HepG2 (cell line): ENCODE data around the gene MMP19. TPM values are rescaled to one million over a fixed set of nuclear protein-coding genes. Genes with fewer than 3 reads are reported as not detected.

Source experiments
- CHCHD3 ChIP-seq: sonication (generic); formaldehyde crosslinking; IDR thresholded peaks from 2 replicates; pipeline ENCODE4 v1.8.0; 2022; ENCODE audit warnings: mild to moderate bottlenecking, missing genetic modification reagents, moderate library complexity
- FIP1L1 ChIP-seq: fragments of 200-400 bp; formaldehyde crosslinking; IDR thresholded peaks from 2 replicates; pipeline ENCODE4 v1.6.1; 2018; ENCODE audit warnings: low read depth, mild to moderate bottlenecking, low read length, moderate library complexity, borderline replicate concordance; ENCODE audit not compliant: insufficient read depth
- KLF13 ChIP-seq: sonication (generic); formaldehyde crosslinking; IDR thresholded peaks from 2 replicates; pipeline ENCODE4 v1.4.0; 2020; ENCODE audit warnings: mild to moderate bottlenecking, missing genetic modification reagents
- MIER2 ChIP-seq: IDR thresholded peaks from 2 replicates; pipeline ENCODE4 v1.6.1; 2016; ENCODE audit warnings: missing biosample characterization, missing genetic modification reagents
- NPAS2 ChIP-seq: sonication (generic); formaldehyde crosslinking; IDR thresholded peaks from 2 replicates; pipeline ENCODE4 v1.8.0; 2022; ENCODE audit warnings: mild to moderate bottlenecking, missing genetic modification reagents, borderline replicate concordance
- ONECUT2 ChIP-seq: sonication (generic); formaldehyde crosslinking; IDR thresholded peaks from 2 replicates; pipeline ENCODE4 v1.4.0; 2020; ENCODE audit warnings: missing genetic modification reagents
- TEAD3 ChIP-seq: optimal IDR thresholded peaks from 2 replicates; pipeline ENCODE3; 2016; ENCODE audit warnings: borderline replicate concordance
- TP53 ChIP-seq: sonication (generic); formaldehyde crosslinking; conservative IDR thresholded peaks from 2 replicates; pipeline ENCODE4 v1.4.0; 2020; ENCODE audit warnings: missing genetic modification reagents
- XRCC5 ChIP-seq: fragments of 200-400 bp; formaldehyde crosslinking; optimal IDR thresholded peaks from 2 replicates; pipeline ENCODE3; 2017; ENCODE audit warnings: mild to moderate bottlenecking, low read length
- ZBTB21 ChIP-seq: sonication (generic); formaldehyde crosslinking; IDR thresholded peaks from 2 replicates; pipeline ENCODE4 v1.4.0; 2020; ENCODE audit warnings: missing genetic modification reagents
- ZNF101 ChIP-seq: sonication (generic); formaldehyde crosslinking; IDR thresholded peaks from 2 replicates; pipeline ENCODE4 v1.4.0; 2020; ENCODE audit warnings: mild to moderate bottlenecking, low read depth, missing genetic modification reagents, borderline replicate concordance
- ZNF367 ChIP-seq: sonication (generic); formaldehyde crosslinking; IDR thresholded peaks from 2 replicates; pipeline ENCODE4 v1.4.0; 2020; ENCODE audit warnings: missing genetic modification reagents, borderline replicate concordance
- ZNF556 ChIP-seq: sonication (generic); formaldehyde crosslinking; IDR thresholded peaks from 2 replicates; pipeline ENCODE4 v1.4.0; 2020; ENCODE audit warnings: mild to moderate bottlenecking, missing genetic modification reagents, borderline replicate concordance
- ZNF577 ChIP-seq: sonication (generic); formaldehyde crosslinking; IDR thresholded peaks from 2 replicates; pipeline ENCODE4 v1.4.0; 2020; ENCODE audit warnings: mild to moderate bottlenecking, low read depth, missing genetic modification reagents, borderline replicate concordance
- ZNF782 ChIP-seq: sonication (generic); formaldehyde crosslinking; IDR thresholded peaks from 2 replicates; pipeline ENCODE4 v1.4.0; 2020; ENCODE audit warnings: missing genetic modification reagents, mild to moderate bottlenecking, borderline replicate concordance
- ZNF816 ChIP-seq: sonication (generic); formaldehyde crosslinking; IDR thresholded peaks from 2 replicates; pipeline ENCODE4 v1.8.0; 2022; ENCODE audit warnings: missing genetic modification reagents, mild to moderate bottlenecking, borderline replicate concordance
- ZNF891 ChIP-seq: sonication (generic); formaldehyde crosslinking; IDR thresholded peaks from 2 replicates; pipeline ENCODE4 v1.5.0; 2020; ENCODE audit warnings: mild to moderate bottlenecking, missing genetic modification reagents
- ZSCAN29 ChIP-seq: sonication (generic); formaldehyde crosslinking; conservative IDR thresholded peaks from 2 replicates; pipeline ENCODE4 v1.4.0; 2020; ENCODE audit warnings: mild to moderate bottlenecking, missing genetic modification reagents
- polyA plus RNA-seq, 8 experiments: library from polyadenylated mRNA; depleted of rRNA in 3 of 8; stranded (reverse) in 7 of 8; unstranded in 1 of 8; fragments of >200 nt; fragmentation: Illumina TruSeq in 4 of 8; extraction: Trizol in 4 of 8; gene quantifications; 2 replicates each; pipeline versions ENCODE4 v1.2.1 to v1.2.3, GENCODE V29; 2011 to 2016; ENCODE audit warnings: low read depth in 4 of 8, missing spikeins in 1 of 8, mixed read lengths in 1 of 8; ENCODE audit not compliant: insufficient read depth in 1 of 8
- total RNA-seq, 5 experiments: library from RNA; depleted of rRNA; stranded (reverse); fragments of >200 nt; fragmentation: Illumina TruSeq; extraction: Trizol; gene quantifications; 2 replicates each; pipeline ENCODE4 v1.2.3, GENCODE V29; 2016; ENCODE audit warnings: low read depth in 1 of 5
- TF ChIP-seq, protein P1 (sequence below): IDR thresholded peaks from 2 replicates; pipeline ENCODE4 v1.6.1; 2018; ENCODE audit warnings: missing genetic modification reagents
- TF ChIP-seq, protein P2 (sequence below): sonication (generic); formaldehyde crosslinking; IDR thresholded peaks from 2 replicates; pipeline ENCODE4 v1.8.0; 2022; ENCODE audit warnings: low read depth, missing genetic modification reagents
- TF ChIP-seq, protein P3 (sequence below): sonication (generic); formaldehyde crosslinking; IDR thresholded peaks from 2 replicates; pipeline ENCODE4 v1.5.0; 2020; ENCODE audit warnings: mild to moderate bottlenecking, missing genetic modification reagents, moderate library complexity
- TF ChIP-seq, protein P4 (sequence below), 2 experiments: sonication (generic) in 1 of 2; formaldehyde crosslinking in 1 of 2; IDR thresholded peaks; 2 replicates each; pipeline versions ENCODE4 v1.4.0 to v1.6.1; 2018 to 2020; ENCODE audit warnings: missing genetic modification reagents in 2 of 2, borderline replicate concordance in 1 of 2, low read depth in 1 of 2, mild to moderate bottlenecking in 1 of 2, missing biosample characterization in 1 of 2
- TF ChIP-seq, protein P5 (sequence below): IDR thresholded peaks from 2 replicates; pipeline ENCODE4 v1.6.1; 2012; ENCODE audit warnings: low read depth, low read length, improper control_type of control experiment

Gene MMP19
- total and polyA plus RNA-seq, 2 of the 13 experiments (the other 11 are each of a cell fraction or from before 2014, with no cell fraction given) = 0.07 to 0.08 TPM

DNA sequence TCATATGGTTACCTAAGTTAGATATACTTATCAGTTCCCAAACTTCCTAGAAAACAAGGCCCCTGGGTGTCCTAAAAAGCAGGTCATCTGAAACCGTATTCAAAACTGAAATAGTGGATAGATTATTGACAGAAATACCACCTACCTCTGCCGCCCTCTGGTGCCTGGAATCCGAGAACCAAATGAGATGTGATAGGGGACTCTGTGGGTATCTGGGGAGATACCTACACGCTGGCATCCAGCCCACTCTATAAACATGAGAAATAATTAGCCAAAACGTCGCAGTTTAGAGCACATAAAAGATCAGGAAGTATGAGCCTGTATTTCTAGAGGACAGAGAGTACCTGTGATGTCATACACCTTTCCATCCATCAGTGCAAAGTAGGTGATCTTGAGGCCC lies 20.5 kb downstream of the MMP19 start (continued):
- TF ChIP-seq, protein P1, sequence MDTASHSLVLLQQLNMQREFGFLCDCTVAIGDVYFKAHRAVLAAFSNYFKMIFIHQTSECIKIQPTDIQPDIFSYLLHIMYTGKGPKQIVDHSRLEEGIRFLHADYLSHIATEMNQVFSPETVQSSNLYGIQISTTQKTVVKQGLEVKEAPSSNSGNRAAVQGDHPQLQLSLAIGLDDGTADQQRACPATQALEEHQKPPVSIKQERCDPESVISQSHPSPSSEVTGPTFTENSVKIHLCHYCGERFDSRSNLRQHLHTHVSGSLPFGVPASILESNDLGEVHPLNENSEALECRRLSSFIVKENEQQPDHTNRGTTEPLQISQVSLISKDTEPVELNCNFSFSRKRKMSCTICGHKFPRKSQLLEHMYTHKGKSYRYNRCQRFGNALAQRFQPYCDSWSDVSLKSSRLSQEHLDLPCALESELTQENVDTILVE (CRISPR knock-in tag) = no peak
- no peak for TF ChIP-seq MIER2
- TF ChIP-seq FIP1L1 = no peak
- TF ChIP-seq, protein P2, sequence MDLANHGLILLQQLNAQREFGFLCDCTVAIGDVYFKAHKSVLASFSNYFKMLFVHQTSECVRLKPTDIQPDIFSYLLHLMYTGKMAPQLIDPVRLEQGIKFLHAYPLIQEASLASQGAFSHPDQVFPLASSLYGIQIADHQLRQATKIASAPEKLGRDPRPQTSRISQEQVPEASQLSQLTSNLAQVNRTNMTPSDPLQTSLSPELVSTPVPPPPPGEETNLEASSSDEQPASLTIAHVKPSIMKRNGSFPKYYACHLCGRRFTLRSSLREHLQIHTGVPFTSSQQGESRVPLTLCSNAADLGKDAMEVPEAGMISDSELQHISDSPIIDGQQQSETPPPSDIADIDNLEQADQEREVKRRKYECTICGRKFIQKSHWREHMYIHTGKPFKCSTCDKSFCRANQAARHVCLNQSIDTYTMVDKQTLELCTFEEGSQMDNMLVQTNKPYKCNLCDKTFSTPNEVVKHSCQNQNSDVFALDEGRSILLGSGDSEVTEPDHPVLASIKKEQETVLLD (CRISPR knock-in tag) = no peak
- TF ChIP-seq, protein P3, sequence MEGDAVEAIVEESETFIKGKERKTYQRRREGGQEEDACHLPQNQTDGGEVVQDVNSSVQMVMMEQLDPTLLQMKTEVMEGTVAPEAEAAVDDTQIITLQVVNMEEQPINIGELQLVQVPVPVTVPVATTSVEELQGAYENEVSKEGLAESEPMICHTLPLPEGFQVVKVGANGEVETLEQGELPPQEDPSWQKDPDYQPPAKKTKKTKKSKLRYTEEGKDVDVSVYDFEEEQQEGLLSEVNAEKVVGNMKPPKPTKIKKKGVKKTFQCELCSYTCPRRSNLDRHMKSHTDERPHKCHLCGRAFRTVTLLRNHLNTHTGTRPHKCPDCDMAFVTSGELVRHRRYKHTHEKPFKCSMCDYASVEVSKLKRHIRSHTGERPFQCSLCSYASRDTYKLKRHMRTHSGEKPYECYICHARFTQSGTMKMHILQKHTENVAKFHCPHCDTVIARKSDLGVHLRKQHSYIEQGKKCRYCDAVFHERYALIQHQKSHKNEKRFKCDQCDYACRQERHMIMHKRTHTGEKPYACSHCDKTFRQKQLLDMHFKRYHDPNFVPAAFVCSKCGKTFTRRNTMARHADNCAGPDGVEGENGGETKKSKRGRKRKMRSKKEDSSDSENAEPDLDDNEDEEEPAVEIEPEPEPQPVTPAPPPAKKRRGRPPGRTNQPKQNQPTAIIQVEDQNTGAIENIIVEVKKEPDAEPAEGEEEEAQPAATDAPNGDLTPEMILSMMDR (CRISPR knock-in tag) = peak; percentile 53
- no peak for TF ChIP-seq ZNF782 (CRISPR knock-in tag)
- TF ChIP-seq, protein P4, sequence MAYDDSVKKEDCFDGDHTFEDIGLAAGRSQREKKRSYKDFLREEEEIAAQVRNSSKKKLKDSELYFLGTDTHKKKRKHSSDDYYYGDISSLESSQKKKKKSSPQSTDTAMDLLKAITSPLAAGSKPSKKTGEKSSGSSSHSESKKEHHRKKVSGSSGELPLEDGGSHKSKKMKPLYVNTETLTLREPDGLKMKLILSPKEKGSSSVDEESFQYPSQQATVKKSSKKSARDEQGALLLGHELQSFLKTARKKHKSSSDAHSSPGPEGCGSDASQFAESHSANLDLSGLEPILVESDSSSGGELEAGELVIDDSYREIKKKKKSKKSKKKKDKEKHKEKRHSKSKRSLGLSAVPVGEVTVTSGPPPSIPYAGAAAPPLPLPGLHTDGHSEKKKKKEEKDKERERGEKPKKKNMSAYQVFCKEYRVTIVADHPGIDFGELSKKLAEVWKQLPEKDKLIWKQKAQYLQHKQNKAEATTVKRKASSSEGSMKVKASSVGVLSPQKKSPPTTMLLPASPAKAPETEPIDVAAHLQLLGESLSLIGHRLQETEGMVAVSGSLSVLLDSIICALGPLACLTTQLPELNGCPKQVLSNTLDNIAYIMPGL (CRISPR knock-in tag; IDR thresholded peaks at IDR 0.05; ENCODE audit: borderline replicate concordance in 1 of 2, low read depth in 1 of 2) = no peak
- TF ChIP-seq ZNF577 (CRISPR knock-in tag) = no peak
- TF ChIP-seq ZNF816 (CRISPR knock-in tag) = no peak
- no peak for TF ChIP-seq ZSCAN29 (CRISPR knock-in tag)
- peak; percentile 59 for TF ChIP-seq XRCC5
- no peak for TF ChIP-seq TP53
- TF ChIP-seq ZNF891 (CRISPR knock-in tag) = no peak
- no peak for TF ChIP-seq KLF13 (CRISPR knock-in tag)
- TF ChIP-seq ZNF101 (CRISPR knock-in tag) = no peak
- no peak for TF ChIP-seq ZNF556 (CRISPR knock-in tag)
- TF ChIP-seq NPAS2 (CRISPR knock-in tag) = no peak
- no peak for TF ChIP-seq ZNF367 (CRISPR knock-in tag)
- peak; percentile 99 for TF ChIP-seq TEAD3 (CRISPR knock-in tag)
- peak; percentile 61 for TF ChIP-seq ONECUT2 (CRISPR knock-in tag)
- TF ChIP-seq, protein P5, sequence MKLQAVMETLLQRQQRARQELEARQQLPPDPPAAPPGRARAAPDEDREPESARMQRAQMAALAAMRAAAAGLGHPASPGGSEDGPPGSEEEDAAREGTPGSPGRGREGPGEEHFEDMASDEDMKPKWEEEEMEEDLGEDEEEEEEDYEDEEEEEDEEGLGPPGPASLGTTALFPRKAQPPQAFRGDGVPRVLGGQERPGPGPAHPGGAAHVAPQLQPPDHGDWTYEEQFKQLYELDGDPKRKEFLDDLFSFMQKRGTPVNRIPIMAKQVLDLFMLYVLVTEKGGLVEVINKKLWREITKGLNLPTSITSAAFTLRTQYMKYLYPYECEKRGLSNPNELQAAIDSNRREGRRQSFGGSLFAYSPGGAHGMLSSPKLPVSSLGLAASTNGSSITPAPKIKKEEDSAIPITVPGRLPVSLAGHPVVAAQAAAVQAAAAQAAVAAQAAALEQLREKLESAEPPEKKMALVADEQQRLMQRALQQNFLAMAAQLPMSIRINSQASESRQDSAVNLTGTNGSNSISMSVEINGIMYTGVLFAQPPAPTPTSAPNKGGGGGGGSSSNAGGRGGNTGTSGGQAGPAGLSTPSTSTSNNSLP = peak; percentile 67
- no peak for TF ChIP-seq CHCHD3 (CRISPR knock-in tag)
- TF ChIP-seq ZBTB21 = no peak
